Gastrocnemius medialis (tissue), 4 donors: ENCODE data around the gene SLC25A11. TPM values are rescaled to one million over a fixed set of nuclear protein-coding genes. Genes with fewer than 3 reads are reported as not detected.

Source experiments
- ATAC-seq, 2 donors: fragments of 150-250 bp; one replicate each; pipeline ENCODE4 v1.9.1; 2016
- DNase-seq, 2 donors: peaks; one replicate each; pipeline ENCODE4 v3.0.0-alpha.2; 2019
- H3K27ac ChIP-seq, 4 donors: fragments of 200-600 bp; sonication (generic); 1 replicate in 1 of 4; 2 replicates in 3 of 4; pipeline ENCODE4 v1.5.1; 2016 to 2018; ENCODE audit warnings: mild to moderate bottlenecking in 2 of 4, moderate library complexity in 1 of 4
- H3K27me3 ChIP-seq, 3 donors: fragments of 200-600 bp; sonication (generic) in 2 of 3; 1 replicate in 1 of 3; 2 replicates in 2 of 3; pipeline versions ENCODE4 v1.5.1 to v1.6.0; 2016 to 2019; ENCODE audit warnings: mild to moderate bottlenecking in 1 of 3, moderate library complexity in 1 of 3
- H3K36me3 ChIP-seq, 2 donors: fragments of 200-600 bp; sonication (generic) in 1 of 2; one replicate each; pipeline ENCODE4 v1.5.1; 2017 to 2018
- H3K4me1 ChIP-seq, 2 donors: fragments of 200-600 bp; sonication (generic) in 1 of 2; one replicate each; pipeline ENCODE4 v1.5.1; 2016 to 2017; ENCODE audit warnings: mild to moderate bottlenecking in 2 of 2
- H3K4me3 ChIP-seq, 4 donors: fragments of 200-600 bp; sonication (generic) in 3 of 4; 1 replicate in 1 of 4; 2 replicates in 3 of 4; pipeline ENCODE4 v1.5.1; 2016 to 2019; ENCODE audit warnings: mild to moderate bottlenecking in 2 of 4
- H3K9me3 ChIP-seq, 3 donors: fragments of 200-600 bp; sonication (generic) in 2 of 3; 1 replicate in 1 of 3; 2 replicates in 2 of 3; pipeline ENCODE4 v1.5.1; 2016 to 2019
- POLR2A ChIP-seq, 2 donors: fragments of 450-650 bp; IDR thresholded peaks; one replicate each; pipeline ENCODE4 v1.6.1; 2017; ENCODE audit warnings: antibody characterized with exemption in 2 of 2, mild to moderate bottlenecking in 2 of 2, moderate library complexity in 2 of 2
- in situ Hi-C, 4 donors: fragments of 200-750 bp; cut with MboI; loops; one replicate each; pipeline versions ENCODE4 v1.15.0 to v1.8.0; 2017; ENCODE audit warnings: low sequenced_read_pairs in 4 of 4
- intact Hi-C: fragments of 100-400 bp; cut with DNase I; formaldehyde crosslinking; loops from one replicate; pipeline ENCODE4 v1.15.1; 2023; ENCODE audit warnings: low total_unique reads
- total RNA-seq, 4 donors: library from RNA; depleted of rRNA; stranded (reverse); fragments of >200 nt; gene quantifications; one replicate each; pipeline versions ENCODE4 v1.1.0 to v1.2.3, GENCODE V29; 2016
- TF ChIP-seq, protein P1 (sequence below), 5 experiments: fragments of 450-650 bp in 3 of 5; fragments of 200-600 bp in 2 of 5; sonication (generic) in 2 of 5; IDR thresholded peaks in 4 of 5; conservative IDR thresholded peaks in 1 of 5; 1 replicate in 4 of 5; 2 replicates in 1 of 5; pipeline ENCODE4 v1.5.1; 2016 to 2019; ENCODE audit warnings: antibody characterized with exemption in 5 of 5, mild to moderate bottlenecking in 3 of 5, moderate library complexity in 3 of 5

SLC25A11 gene
- total RNA-seq, 4 donors from 2014 or later, result 52.6 to 106 (median 81.7) TPM

DNA sequence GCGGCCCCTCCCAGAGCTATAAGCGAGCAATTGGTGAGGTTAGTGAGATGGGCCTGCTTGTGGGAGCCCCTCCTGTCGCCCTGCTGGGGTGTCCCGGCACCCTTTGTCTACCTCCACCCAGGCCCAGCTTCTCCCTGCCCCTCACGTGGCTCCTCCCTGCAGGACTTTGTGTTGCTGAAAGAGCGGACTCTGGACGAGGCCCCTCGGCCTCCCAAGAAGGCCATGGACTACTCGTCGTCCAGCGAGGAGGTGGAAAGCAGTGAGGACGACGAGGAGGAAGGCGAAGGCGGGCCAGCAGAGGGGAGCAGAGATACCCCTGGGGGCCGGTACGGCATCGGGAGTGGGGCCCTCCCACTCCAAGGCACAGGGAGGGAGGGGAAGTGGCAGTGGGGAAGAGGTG lies 46.6 kb downstream of the SLC25A11 start:
- DNase-seq (no peak), ATAC-seq (no peak)
- no peaks in the 10 kb centered on the region for H3K27me3 ChIP-seq
- no peak overlapping the region for H3K27ac ChIP-seq
- TF ChIP-seq, protein P1, sequence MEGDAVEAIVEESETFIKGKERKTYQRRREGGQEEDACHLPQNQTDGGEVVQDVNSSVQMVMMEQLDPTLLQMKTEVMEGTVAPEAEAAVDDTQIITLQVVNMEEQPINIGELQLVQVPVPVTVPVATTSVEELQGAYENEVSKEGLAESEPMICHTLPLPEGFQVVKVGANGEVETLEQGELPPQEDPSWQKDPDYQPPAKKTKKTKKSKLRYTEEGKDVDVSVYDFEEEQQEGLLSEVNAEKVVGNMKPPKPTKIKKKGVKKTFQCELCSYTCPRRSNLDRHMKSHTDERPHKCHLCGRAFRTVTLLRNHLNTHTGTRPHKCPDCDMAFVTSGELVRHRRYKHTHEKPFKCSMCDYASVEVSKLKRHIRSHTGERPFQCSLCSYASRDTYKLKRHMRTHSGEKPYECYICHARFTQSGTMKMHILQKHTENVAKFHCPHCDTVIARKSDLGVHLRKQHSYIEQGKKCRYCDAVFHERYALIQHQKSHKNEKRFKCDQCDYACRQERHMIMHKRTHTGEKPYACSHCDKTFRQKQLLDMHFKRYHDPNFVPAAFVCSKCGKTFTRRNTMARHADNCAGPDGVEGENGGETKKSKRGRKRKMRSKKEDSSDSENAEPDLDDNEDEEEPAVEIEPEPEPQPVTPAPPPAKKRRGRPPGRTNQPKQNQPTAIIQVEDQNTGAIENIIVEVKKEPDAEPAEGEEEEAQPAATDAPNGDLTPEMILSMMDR (IDR thresholded peaks at IDR 0.05 in 4 of 5, conservative IDR thresholded peaks at IDR 0.05 in 1 of 5), result no peak
- TF ChIP-seq POLR2A (IDR thresholded peaks at IDR 0.05), result no peak
- in situ Hi-C loops (loop anchor here in 2 of 4 donors (25.0 kb wide), 1 partner anchor 106 kb away; the partner anchor contains the start of genes GLTPD2 (in 2 of the 2), PSMB6 (in 2 of the 2) and VMO1 (in 2 of the 2)), intact Hi-C loops (no loop called here)
- no peak overlapping the region for H3K4me3 ChIP-seq
- H3K9me3 ChIP-seq, result no peaks in the 10 kb centered on the region
- H3K36me3 ChIP-seq, result peaks cover 0 to 78% of the 10 kb centered on the region in 2 donors
- no peaks in the 10 kb centered on the region for H3K4me1 ChIP-seq

DNA sequence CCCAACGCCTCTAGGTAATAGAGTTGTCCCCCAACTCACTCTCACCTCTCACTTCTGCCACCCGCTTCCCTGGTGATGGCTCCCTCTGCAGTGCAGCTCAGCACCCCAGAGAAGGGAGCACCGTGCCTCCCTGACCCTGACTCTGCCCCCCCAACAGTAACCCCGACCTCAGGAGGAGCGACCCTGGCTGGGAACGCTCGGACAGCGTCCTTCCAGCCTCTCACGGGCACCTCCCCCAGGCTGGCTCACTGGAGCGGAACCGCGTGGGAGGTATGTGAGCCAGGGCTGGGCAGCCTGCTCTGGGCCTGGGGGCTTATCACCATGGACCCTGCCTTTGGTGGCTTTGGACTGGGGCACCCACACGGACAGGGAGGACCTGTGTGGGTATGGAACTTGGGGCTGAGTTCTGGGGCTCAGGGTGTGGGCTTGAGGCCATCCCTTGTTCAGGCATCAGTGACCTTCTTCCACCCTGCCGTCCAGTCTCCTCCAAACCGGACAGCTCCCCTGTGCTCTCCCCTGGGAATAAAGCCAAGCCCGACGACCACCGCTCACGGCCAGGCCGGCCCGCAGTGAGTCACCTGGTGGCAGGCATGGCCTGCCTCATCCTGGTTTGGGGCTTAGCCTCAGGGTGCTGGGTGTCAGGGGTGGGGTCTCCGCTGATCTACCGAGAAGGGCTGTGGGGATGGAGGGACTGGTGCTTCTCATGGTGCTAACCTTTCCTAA lies 47.2 kb downstream of the SLC25A11 start:
- in situ Hi-C loops, result loop anchor here in 2 of 4 donors (25.0 kb wide), 1 partner anchor 105 kb away; the partner anchor contains the start of genes GLTPD2 (in 2 of the 2), PSMB6 (in 2 of the 2) and VMO1 (in 2 of the 2)
- H3K36me3 ChIP-seq, result peaks cover 0 to 84% of the 10 kb centered on the region in 2 donors
- H3K27ac ChIP-seq, result no peak overlapping the region
- TF ChIP-seq, protein P1 (IDR thresholded peaks at IDR 0.05 in 4 of 5, conservative IDR thresholded peaks at IDR 0.05 in 1 of 5), result no peak
- no peak for TF ChIP-seq POLR2A (IDR thresholded peaks at IDR 0.05)
- H3K4me1 ChIP-seq, result no peaks in the 10 kb centered on the region
- intact Hi-C loops, result no loop called here
- DNase-seq (no peak), ATAC-seq (no peak)
- H3K27me3 ChIP-seq, result no peaks in the 10 kb centered on the region
- H3K4me3 ChIP-seq, result no peak overlapping the region
- no peaks in the 10 kb centered on the region for H3K9me3 ChIP-seq

DNA sequence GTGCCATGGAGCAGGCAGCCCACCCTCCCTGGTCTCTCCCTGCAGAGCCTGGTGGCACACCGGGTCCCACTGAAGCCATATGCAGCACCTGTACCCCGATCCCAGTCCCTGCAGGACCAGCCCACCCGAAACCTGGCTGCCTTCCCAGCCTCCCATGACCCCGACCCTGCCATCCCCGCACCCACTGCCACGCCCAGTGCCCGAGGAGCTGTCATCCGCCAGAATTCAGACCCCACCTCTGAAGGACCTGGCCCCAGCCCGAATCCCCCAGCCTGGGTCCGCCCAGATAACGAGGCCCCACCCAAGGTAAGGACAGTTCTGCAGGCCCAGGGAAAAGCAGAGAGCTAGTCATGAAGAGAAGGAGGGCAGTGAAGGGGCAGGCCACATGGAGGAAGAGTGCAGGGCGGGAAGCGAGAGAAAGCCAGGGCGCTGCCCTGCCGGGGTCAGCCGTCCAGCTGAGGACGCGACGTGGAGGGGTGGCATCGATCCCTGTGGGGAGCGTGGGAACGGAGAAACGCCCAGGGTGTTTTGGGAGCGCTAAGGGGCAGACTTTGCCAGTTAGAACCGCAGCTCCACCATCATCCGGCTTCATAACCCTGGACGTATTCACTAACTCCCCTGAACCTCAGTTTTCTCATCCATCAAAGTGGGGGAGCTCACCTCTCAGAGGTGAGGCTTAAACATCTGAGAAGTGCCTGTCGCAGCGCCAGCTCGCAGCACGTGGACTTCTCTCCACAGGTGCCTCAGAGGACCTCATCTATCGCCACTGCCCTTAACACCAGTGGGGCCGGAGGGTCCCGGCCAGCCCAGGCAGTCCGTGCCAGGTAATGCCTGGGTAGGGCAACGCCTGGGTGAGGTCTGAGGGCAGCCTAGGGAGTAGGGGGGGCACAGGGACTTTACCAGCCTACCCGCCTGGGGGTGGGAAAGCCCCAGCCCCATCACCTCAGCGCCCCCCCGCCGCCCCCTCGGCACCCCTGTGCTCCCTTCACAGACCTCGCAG lies 48.1 kb downstream of the SLC25A11 start:
- no peaks in the 10 kb centered on the region for H3K9me3 ChIP-seq
- H3K27ac ChIP-seq, result no peak overlapping the region
- H3K27me3 ChIP-seq, result no peaks in the 10 kb centered on the region
- no peak for DNase-seq
- intact Hi-C loops, result no loop called here
- no peak overlapping the region for H3K4me3 ChIP-seq
- in situ Hi-C loops, result loop anchor here in 2 of 4 donors (25.0 kb wide), 1 partner anchor 104 kb away; the partner anchor contains the start of genes GLTPD2 (in 2 of the 2), PSMB6 (in 2 of the 2) and VMO1 (in 2 of the 2)
- no peak for ATAC-seq
- H3K36me3 ChIP-seq, result peaks cover 0 to 87% of the 10 kb centered on the region in 2 donors
- no peaks in the 10 kb centered on the region for H3K4me1 ChIP-seq
- TF ChIP-seq, protein P1 (IDR thresholded peaks at IDR 0.05 in 4 of 5, conservative IDR thresholded peaks at IDR 0.05 in 1 of 5), result no peak
- TF ChIP-seq POLR2A (IDR thresholded peaks at IDR 0.05), result no peak

DNA sequence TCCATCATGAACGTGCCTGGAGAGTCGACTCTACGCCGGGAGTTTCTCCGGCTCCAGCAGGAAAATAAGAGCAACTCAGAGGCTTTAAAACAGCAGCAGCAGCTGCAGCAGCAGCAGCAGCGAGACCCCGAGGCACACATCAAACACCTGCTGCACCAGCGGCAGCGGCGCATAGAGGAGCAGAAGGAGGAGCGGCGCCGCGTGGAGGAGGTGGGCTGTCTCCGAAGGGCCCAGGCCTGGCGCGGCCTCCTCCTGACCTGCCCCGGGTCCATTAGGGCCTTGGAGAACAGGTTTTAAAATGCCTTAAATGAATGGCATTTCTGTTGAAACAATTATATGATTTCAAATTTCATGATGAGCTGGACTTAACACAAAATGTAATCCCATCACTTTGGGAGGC lies 52.3 kb downstream of the SLC25A11 start:
- TF ChIP-seq POLR2A (IDR thresholded peaks at IDR 0.05), result no peak
- TF ChIP-seq, protein P1 (IDR thresholded peaks at IDR 0.05 in 4 of 5, conservative IDR thresholded peaks at IDR 0.05 in 1 of 5), result no peak
- DNase-seq, result no peak
- no peaks in the 10 kb centered on the region for H3K27me3 ChIP-seq
- H3K27ac ChIP-seq, result no peak overlapping the region
- H3K36me3 ChIP-seq, result peaks cover 0 to 73% of the 10 kb centered on the region in 2 donors
- no peak overlapping the region for H3K4me3 ChIP-seq
- no peak for ATAC-seq
- intact Hi-C loops, result loop anchor here (5.0 kb wide), 1 partner anchor 175 kb away; the partner anchor contains the start of gene ARRB2
- no peaks in the 10 kb centered on the region for H3K9me3 ChIP-seq
- in situ Hi-C loops, result loop anchor here (5.0 to 25.0 kb wide), 4 partner anchors 100 to 173 kb away; partner anchors contain the start of genes GLTPD2 (in 4 of the 4), VMO1 (in 4 of the 4), PSMB6 (in 2 of the 4) and ARRB2 (in 1 of the 4)
- H3K4me1 ChIP-seq, result no peaks in the 10 kb centered on the region
